ENCODE data around the gene SDF4. TPM values are rescaled to one million over a fixed set of nuclear protein-coding genes. Genes with fewer than 3 reads are reported as not detected.

Gene SDF4
- total and polyA plus RNA-seq, 2 of the 13 experiments (the other 11 are each of a cell fraction or from before 2014, with no cell fraction given): 80.8 to 107 TPM

GRCh38 chr1:1237874-1238701 lies 6.3 kb upstream of the SDF4 start (continued):
- 0 out of 2 replicates have a peak, but pooled peaks have one; percentile 15 for TF ChIP-seq ARHGAP35 (CRISPR knock-in tag; IDR thresholded peaks at IDR 0.05; ENCODE audit: borderline replicate concordance)
- peak; percentile 56 for TF ChIP-seq ERF (CRISPR knock-in tag; IDR thresholded peaks at IDR 0.05)
- peak; percentile 47; the same call in 1 of the 2 replicates for TF ChIP-seq DMAP1 (CRISPR knock-in tag; IDR thresholded peaks at IDR 0.05)
- TF ChIP-seq CEBPG (CRISPR knock-in tag; IDR thresholded peaks at IDR 0.05): peak; percentile 77
- no peak for TF ChIP-seq SOX13 (IDR thresholded peaks at IDR 0.05)
- TF ChIP-seq SOX13 (CRISPR knock-in tag; conservative IDR thresholded peaks at IDR 0.05 in 1 of 2, IDR thresholded peaks at IDR 0.05 in 1 of 2): peak in 1 of 2 experiments; percentile 86; a peak in 2 of 4 replicates
- no peak for TF ChIP-seq NR1H2 (CRISPR knock-in tag; IDR thresholded peaks at IDR 0.05; ENCODE audit: borderline replicate concordance, low read depth)
- TF ChIP-seq POGK (CRISPR knock-in tag; conservative IDR thresholded peaks at IDR 0.05): peak; percentile 9; the same call in 1 of the 2 replicates
- TF ChIP-seq HMG20A (CRISPR knock-in tag; IDR thresholded peaks at IDR 0.05; ENCODE audit: borderline replicate concordance): peak; percentile 76; the same call in 1 of the 2 replicates
- peak; percentile 62; the same call in 1 of the 2 replicates for TF ChIP-seq ZBTB34 (CRISPR knock-in tag; IDR thresholded peaks at IDR 0.05)
- TF ChIP-seq ZNF260 (CRISPR knock-in tag; IDR thresholded peaks at IDR 0.05; ENCODE audit: borderline replicate concordance, low read depth): no peak
- peak; percentile 73 for TF ChIP-seq TEAD3 (CRISPR knock-in tag; optimal IDR thresholded peaks at IDR 0.05; ENCODE audit: borderline replicate concordance)
- peak; percentile 73 for TF ChIP-seq ZBTB38 (CRISPR knock-in tag; IDR thresholded peaks at IDR 0.05)
- peak; percentile 80; the same call in 1 of the 2 replicates for TF ChIP-seq ZSCAN25 (CRISPR knock-in tag; IDR thresholded peaks at IDR 0.05)
- 0 out of 2 replicates have a peak, but pooled peaks have one; percentile 19 for TF ChIP-seq ZNF441 (CRISPR knock-in tag; IDR thresholded peaks at IDR 0.05; ENCODE audit: borderline replicate concordance)
- no peak for TF ChIP-seq CHCHD3 (CRISPR knock-in tag; IDR thresholded peaks at IDR 0.05)
- no peak for TF ChIP-seq ATM (IDR thresholded peaks at IDR 0.05; ENCODE audit: borderline replicate concordance)
- no peak; the same call in 1 of the 2 replicates for TF ChIP-seq ZHX2 (IDR thresholded peaks at IDR 0.05; ENCODE audit: low read depth)
- no peak for TF ChIP-seq ZHX2 (CRISPR knock-in tag; IDR thresholded peaks at IDR 0.05; ENCODE audit: borderline replicate concordance)
- 0 out of 2 replicates have a peak, but pooled peaks have one; percentile 19 for TF ChIP-seq GATA4 (IDR thresholded peaks at IDR 0.05; ENCODE audit: borderline replicate concordance, low read depth)
- peak; percentile 84 for TF ChIP-seq CEBPB (IDR thresholded peaks at IDR 0.05; ENCODE audit: borderline replicate concordance, low read depth, low read length)
